Smooth muscle cell (in vitro differentiated cells): ENCODE results near the gene CCDC12. TPM values are rescaled to one million over a fixed set of nuclear protein-coding genes. Genes with fewer than 3 reads are reported as not detected.

Source experiments
- DNase-seq: peaks from one replicate; lab custom pipeline; 2025; ENCODE audit not compliant: unreplicated experiment; lab: John Stamatoyannopoulos, UW
- H2AFZ ChIP-seq: fragments of 200-600 bp; sonication (generic); 2 replicates; pipeline ENCODE4 v1.6.0; 2016; ENCODE audit warnings: antibody characterized with exemption, low read depth, mild to moderate bottlenecking
- H3F3A ChIP-seq: fragments of 200-600 bp; sonication (generic); 2 replicates; pipeline ENCODE4 v1.6.0; 2017; ENCODE audit warnings: antibody characterized with exemption, low read depth
- H3K27ac ChIP-seq: fragments of 200-600 bp; sonication (generic); 2 replicates; pipeline ENCODE4 v1.5.1; 2016; ENCODE audit warnings: low read depth, mild to moderate bottlenecking
- H3K27me3 ChIP-seq: fragments of 200-600 bp; sonication (generic); 2 replicates; pipeline ENCODE4 v1.6.1; 2016; ENCODE audit warnings: low read depth, mild to moderate bottlenecking
- H3K36me3 ChIP-seq: fragments of 200-600 bp; sonication (generic); 2 replicates; pipeline ENCODE4 v1.5.1; 2016; ENCODE audit warnings: low read depth
- H3K4me1 ChIP-seq: fragments of 200-600 bp; sonication (generic); 2 replicates; pipeline ENCODE4 v1.5.1; 2016; ENCODE audit warnings: low read depth
- H3K4me2 ChIP-seq: fragments of 200-600 bp; sonication (generic); 2 replicates; pipeline ENCODE4 v1.6.0; 2016; ENCODE audit warnings: mild to moderate bottlenecking
- H3K4me3 ChIP-seq: fragments of 200-600 bp; sonication (generic); 2 replicates; pipeline ENCODE4 v1.5.1; 2016; ENCODE audit warnings: mild to moderate bottlenecking
- H3K79me2 ChIP-seq: fragments of 200-600 bp; sonication (generic); 2 replicates; pipeline ENCODE4 v1.6.0; 2016; ENCODE audit warnings: low read depth, mild to moderate bottlenecking
- H3K9ac ChIP-seq: fragments of 200-600 bp; sonication (generic); 2 replicates; pipeline ENCODE4 v1.6.0; 2016; ENCODE audit warnings: low read depth
- H3K9me3 ChIP-seq: fragments of 200-600 bp; sonication (generic); replicated peaks from 2 replicates; pipeline ENCODE4 v1.5.1; 2016; ENCODE audit warnings: low read depth
- H4K20me1 ChIP-seq: fragments of 200-600 bp; sonication (generic); 2 replicates; pipeline ENCODE4 v1.6.0; 2016; ENCODE audit warnings: low read depth
- whole genome bisulfite sequencing: methylation state at CpG from one replicate; pipeline ENCODE4 v1.1.7; 2016; ENCODE audit warnings: low lambda C conversion rate; 5-methylcytosine and 5-hydroxymethylcytosine counted together
- polyA plus RNA-seq: library from polyadenylated mRNA; unstranded; fragments of >200 nt; fragmentation: Nextera tagmentation; extraction: Ambion mirVana; gene quantifications from 2 replicates; pipeline ENCODE4 v1.2.1, GENCODE V29; 2016
- total RNA-seq: library from RNA; depleted of rRNA; stranded (reverse); fragments of >200 nt; gene quantifications from 2 replicates; pipeline ENCODE4 v1.2.3, GENCODE V29; 2014
- TF ChIP-seq, protein P1 (sequence below): fragments of 200-600 bp; sonication (generic); IDR thresholded peaks from 2 replicates; pipeline ENCODE4 v1.5.1; 2017; ENCODE audit warnings: borderline replicate concordance, mild to moderate bottlenecking, antibody characterized with exemption; ENCODE audit not compliant: insufficient read depth, poor library complexity, severe bottlenecking

CCDC12 gene
- total and polyA plus RNA-seq, 2 experiments from 2014 or later, result 23.9 to 52.4 TPM

- 93% methylated on average over 18 of the region's 18 CpGs for WGBS
- Histone ChIP-seq H3K27ac (no peak overlapping the region), H3K9ac (no peak overlapping the region), H3K4me2 (no peak overlapping the region), H3K9me3 (no peaks in the 10 kb centered on the region), H3K4me1 (no peaks in the 10 kb centered on the region), H3F3A (no peaks in the 10 kb centered on the region), H4K20me1 (no peaks in the 10 kb centered on the region), H3K79me2 (no peaks in the 10 kb centered on the region), H2AFZ (no peak overlapping the region), H3K4me3 (no peak overlapping the region), H3K36me3 (no peaks in the 10 kb centered on the region), H3K27me3 (no peaks in the 10 kb centered on the region)
- DNase-seq, result no peak
- TF ChIP-seq, protein P1, sequence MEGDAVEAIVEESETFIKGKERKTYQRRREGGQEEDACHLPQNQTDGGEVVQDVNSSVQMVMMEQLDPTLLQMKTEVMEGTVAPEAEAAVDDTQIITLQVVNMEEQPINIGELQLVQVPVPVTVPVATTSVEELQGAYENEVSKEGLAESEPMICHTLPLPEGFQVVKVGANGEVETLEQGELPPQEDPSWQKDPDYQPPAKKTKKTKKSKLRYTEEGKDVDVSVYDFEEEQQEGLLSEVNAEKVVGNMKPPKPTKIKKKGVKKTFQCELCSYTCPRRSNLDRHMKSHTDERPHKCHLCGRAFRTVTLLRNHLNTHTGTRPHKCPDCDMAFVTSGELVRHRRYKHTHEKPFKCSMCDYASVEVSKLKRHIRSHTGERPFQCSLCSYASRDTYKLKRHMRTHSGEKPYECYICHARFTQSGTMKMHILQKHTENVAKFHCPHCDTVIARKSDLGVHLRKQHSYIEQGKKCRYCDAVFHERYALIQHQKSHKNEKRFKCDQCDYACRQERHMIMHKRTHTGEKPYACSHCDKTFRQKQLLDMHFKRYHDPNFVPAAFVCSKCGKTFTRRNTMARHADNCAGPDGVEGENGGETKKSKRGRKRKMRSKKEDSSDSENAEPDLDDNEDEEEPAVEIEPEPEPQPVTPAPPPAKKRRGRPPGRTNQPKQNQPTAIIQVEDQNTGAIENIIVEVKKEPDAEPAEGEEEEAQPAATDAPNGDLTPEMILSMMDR, result no peak
These were observed 72.0 kb downstream of the CCDC12 start for GRCh38 chr3:46904303-46905212.

GRCh38 chr3:46903341-46904302, 72.9 kb downstream of the CCDC12 start:
- Histone ChIP-seq H3K27me3 (no peaks in the 10 kb centered on the region), H2AFZ (no peak overlapping the region)
- 88% methylated on average over 21 of the region's 21 CpGs for WGBS

GRCh38 chr3:46902188-46902631, 74.3 kb downstream of the CCDC12 start:
- H3K4me2 ChIP-seq, result no peak overlapping the region
- H4K20me1 ChIP-seq, result no peaks in the 10 kb centered on the region
- no peak overlapping the region for H3K4me3 ChIP-seq
- no peak overlapping the region for H3K9ac ChIP-seq
- WGBS, result 95% methylated on average over 15 of the region's 15 CpGs
- H3K27me3 ChIP-seq, result no peaks in the 10 kb centered on the region
- H3K36me3 ChIP-seq, result no peaks in the 10 kb centered on the region
- H3K9me3 ChIP-seq, result no peaks in the 10 kb centered on the region
- H3F3A ChIP-seq, result no peaks in the 10 kb centered on the region
- H3K79me2 ChIP-seq, result no peaks in the 10 kb centered on the region
- H3K4me1 ChIP-seq, result no peaks in the 10 kb centered on the region
- TF ChIP-seq, protein P1, result no peak
- no peak for DNase-seq
- no peak overlapping the region for H2AFZ ChIP-seq
- no peak overlapping the region for H3K27ac ChIP-seq

More at GRCh38 chr3:46903341-46904302, 72.9 kb downstream of the CCDC12 start:
- Histone ChIP-seq H3K4me1 (no peaks in the 10 kb centered on the region), H3K4me2 (no peak overlapping the region), H3K4me3 (no peak overlapping the region), H3K36me3 (no peaks in the 10 kb centered on the region), H3K9ac (no peak overlapping the region), H3F3A (no peaks in the 10 kb centered on the region), H4K20me1 (no peaks in the 10 kb centered on the region), H3K9me3 (no peaks in the 10 kb centered on the region), H3K27ac (no peak overlapping the region), H3K79me2 (no peaks in the 10 kb centered on the region)
- TF ChIP-seq, protein P1, result no peak
- DNase-seq, result no peak
